ENCODE data around the gene USP6.
"Not testable (repeated sequence)": the region's sequence is repeated elsewhere in the genome, so short reads cannot be mapped to it uniquely, and the experiment has no call there.

Gene USP6

GRCh38 chr17:5099271-5099670, 16.6 kb upstream of the USP6 start:
- Histone ChIP-seq H3K36me3 (no peaks in the 10 kb centered on the region), H3K9me3 (no peaks in the 10 kb centered on the region; the same call in 1 of the 2 replicates), H3K27me3 (0 out of 2 replicates have a peak, but pooled peaks cover 3% of the 10 kb centered on the region), H3K4me1 (no peaks in the 10 kb centered on the region), H3K4me3 (ENCODE audit: low read depth, low read length) (no peak overlapping the region)
- TF ChIP-seq CTCF (IDR thresholded peaks at IDR 0.05; ENCODE audit: low read depth, low read length) = no peak
- DNase-seq = no peak

- Histone ChIP-seq H3K27me3 (0 out of 2 replicates have a peak, but pooled peaks cover 3% of the 10 kb centered on the region), H3K36me3 (peaks cover 5% of the 10 kb centered on the region), H3K9me3 (no peaks in the 10 kb centered on the region; the same call in 1 of the 2 replicates), H3K4me3 (ENCODE audit: low read depth, low read length) (no peak overlapping the region), H3K4me1 (no peaks in the 10 kb centered on the region)
- no peak for TF ChIP-seq CTCF (IDR thresholded peaks at IDR 0.05; ENCODE audit: low read depth, low read length)
- DNase-seq = no peak
These were observed 15.0 kb upstream of the USP6 start for GRCh38 chr17:5100832-5101231.

- no peak for DNase-seq
- no peaks in the 10 kb centered on the region for H3K9me3 ChIP-seq
- TF ChIP-seq CTCF (IDR thresholded peaks at IDR 0.05; ENCODE audit: low read depth, low read length) = no peak
- H3K36me3 ChIP-seq = peaks cover 10% of the 10 kb centered on the region
- H3K4me1 ChIP-seq = no peaks in the 10 kb centered on the region
- peak overlapping the region; percentile 67 for H3K4me3 ChIP-seq (ENCODE audit: low read depth, low read length)
- no peaks in the 10 kb centered on the region for H3K27me3 ChIP-seq
These were observed 5.0 kb upstream of the USP6 start for GRCh38 chr17:5110816-5111215.

- DNase-seq = peak; percentile 87
- peak within 1 kb of the TSS; percentile 67 for H3K4me3 ChIP-seq (ENCODE audit: low read depth, low read length)
- no peak for TF ChIP-seq CTCF (IDR thresholded peaks at IDR 0.05; ENCODE audit: low read depth, low read length)
- no peaks in the 10 kb centered on the region for H3K9me3 ChIP-seq
- H3K36me3 ChIP-seq = peaks cover 5% of the 10 kb centered on the region; the same call in 1 of the 2 replicates
- no peaks in the 10 kb centered on the region for H3K4me1 ChIP-seq
- H3K27me3 ChIP-seq = no peaks in the 10 kb centered on the region
These were observed 4.2 kb upstream of the USP6 start, which contains the start of gene ZNF232 for GRCh38 chr17:5111402-5112204. Gene ZNF232, minus strand, starts transcription at chr17:5111878. Its CDS starts 56 bp downstream, at chr17:5111822.

- no peak for DNase-seq
- Histone ChIP-seq H3K36me3 (no peaks in the 10 kb centered on the region), H3K4me1 (no peaks in the 10 kb centered on the region), H3K4me3 (ENCODE audit: low read depth, low read length) (no peak overlapping the region), H3K27me3 (0 out of 2 replicates have a peak, but pooled peaks cover 3% of the 10 kb centered on the region), H3K9me3 (no peaks in the 10 kb centered on the region)
- TF ChIP-seq CTCF (IDR thresholded peaks at IDR 0.05; ENCODE audit: low read depth, low read length) = no peak
These were observed 2.4 kb downstream of the USP6 start for GRCh38 chr17:5118219-5118618.

- Histone ChIP-seq H3K4me1 (no peaks in the 10 kb centered on the region), H3K36me3 (no peaks in the 10 kb centered on the region), H3K9me3 (no peaks in the 10 kb centered on the region), H3K27me3 (0 out of 2 replicates have a peak, but pooled peaks cover 3% of the 10 kb centered on the region), H3K4me3 (ENCODE audit: low read depth, low read length) (no peak overlapping the region)
- no peak for TF ChIP-seq CTCF (IDR thresholded peaks at IDR 0.05; ENCODE audit: low read depth, low read length)
- no peak for DNase-seq
These were observed 4.2 kb downstream of the USP6 start for GRCh38 chr17:5120036-5120435.

- DNase-seq; H3K9me3 ChIP-seq; H3K36me3 ChIP-seq; H3K4me1 ChIP-seq; H3K27me3 ChIP-seq; H3K4me3 ChIP-seq (ENCODE audit: low read depth, low read length): not testable (repeated sequence)
These were observed 4.8 kb downstream of the USP6 start for GRCh38 chr17:5120436-5121185.
